Measurements from ENCODE around the gene UBE2I. TPM values are rescaled to one million over a fixed set of nuclear protein-coding genes. Genes with fewer than 3 reads are reported as not detected.
A peak's percentile ranks its signal among the peaks of the same experiment; 100 is the strongest.

Gene UBE2I
- total RNA-seq, 6 experiments from 2014 or later = 25.0 to 48.0 (median 39.3) TPM

- no peak overlapping the region for H3K4me3 ChIP-seq
- no peak for DNase-seq
- no peaks in the 10 kb centered on the region for H3K27me3 ChIP-seq
- ATAC-seq = no peak
- intact Hi-C loops (cut with DNase I) = no loop called here
- WGBS (ENCODE audit: insufficient coverage, low coverage, low lambda C conversion rate, missing lambda C conversion rate) = 42% methylated on average over 11 of the region's 40 CpGs
- no peak for TF ChIP-seq POLR2A (IDR thresholded peaks at IDR 0.05)
- TF ChIP-seq, protein P1, sequence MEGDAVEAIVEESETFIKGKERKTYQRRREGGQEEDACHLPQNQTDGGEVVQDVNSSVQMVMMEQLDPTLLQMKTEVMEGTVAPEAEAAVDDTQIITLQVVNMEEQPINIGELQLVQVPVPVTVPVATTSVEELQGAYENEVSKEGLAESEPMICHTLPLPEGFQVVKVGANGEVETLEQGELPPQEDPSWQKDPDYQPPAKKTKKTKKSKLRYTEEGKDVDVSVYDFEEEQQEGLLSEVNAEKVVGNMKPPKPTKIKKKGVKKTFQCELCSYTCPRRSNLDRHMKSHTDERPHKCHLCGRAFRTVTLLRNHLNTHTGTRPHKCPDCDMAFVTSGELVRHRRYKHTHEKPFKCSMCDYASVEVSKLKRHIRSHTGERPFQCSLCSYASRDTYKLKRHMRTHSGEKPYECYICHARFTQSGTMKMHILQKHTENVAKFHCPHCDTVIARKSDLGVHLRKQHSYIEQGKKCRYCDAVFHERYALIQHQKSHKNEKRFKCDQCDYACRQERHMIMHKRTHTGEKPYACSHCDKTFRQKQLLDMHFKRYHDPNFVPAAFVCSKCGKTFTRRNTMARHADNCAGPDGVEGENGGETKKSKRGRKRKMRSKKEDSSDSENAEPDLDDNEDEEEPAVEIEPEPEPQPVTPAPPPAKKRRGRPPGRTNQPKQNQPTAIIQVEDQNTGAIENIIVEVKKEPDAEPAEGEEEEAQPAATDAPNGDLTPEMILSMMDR (IDR thresholded peaks at IDR 0.05) = no peak
- H3K27ac ChIP-seq = no peak overlapping the region
- H3K36me3 ChIP-seq = no peaks in the 10 kb centered on the region
- H3K9me3 ChIP-seq = no peaks in the 10 kb centered on the region
- peaks cover 0 to 17% (median 2%) of the 10 kb centered on the region in 4 donors for H3K4me1 ChIP-seq
These were observed 21.3 kb upstream of the UBE2I start for GRCh38 chr16:1287982-1288670.

DNA sequence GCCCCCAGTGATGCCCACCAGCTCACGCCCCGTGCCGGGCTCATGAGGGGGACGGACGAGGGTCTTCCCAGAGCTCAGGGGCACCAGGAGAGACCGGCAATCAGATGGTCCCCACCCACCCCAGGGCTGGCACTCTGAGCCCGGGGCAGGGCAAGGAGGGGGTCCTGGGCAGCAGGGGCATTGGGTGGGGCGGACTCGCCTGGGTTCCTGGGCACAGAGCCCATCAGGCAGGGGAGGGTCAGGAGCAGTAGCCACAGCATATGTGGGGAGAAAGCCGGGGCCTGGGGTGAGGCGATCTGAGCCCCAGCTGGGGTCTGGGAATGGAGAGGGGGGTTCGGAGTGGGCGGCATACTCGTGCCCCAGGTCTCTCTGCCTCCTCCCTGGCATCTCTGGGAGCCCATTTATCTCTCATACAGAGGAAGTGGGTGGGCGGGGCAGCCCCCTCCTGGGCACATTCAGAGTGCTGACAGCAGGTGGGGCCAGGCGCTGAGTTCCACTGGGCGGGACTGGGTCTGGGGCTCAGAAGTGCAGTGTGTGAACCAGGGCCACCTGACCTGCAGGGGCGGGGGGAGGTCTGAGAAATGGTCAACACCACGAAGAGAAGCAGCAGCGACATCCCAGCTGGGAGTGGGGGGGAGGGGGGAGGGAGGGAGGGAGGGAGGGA lies 20.5 kb upstream of the UBE2I start:
- TF ChIP-seq, protein P1 (IDR thresholded peaks at IDR 0.05) = no peak
- no peak for TF ChIP-seq POLR2A (IDR thresholded peaks at IDR 0.05)
- DNase-seq = no peak
- H3K9me3 ChIP-seq = no peaks in the 10 kb centered on the region
- 41% methylated on average over 5 of the region's 20 CpGs for WGBS (ENCODE audit: insufficient coverage, low coverage, low lambda C conversion rate, missing lambda C conversion rate)
- no peak for ATAC-seq
- intact Hi-C loops (cut with DNase I) = no loop called here
- no peak overlapping the region for H3K27ac ChIP-seq
- no peaks in the 10 kb centered on the region for H3K36me3 ChIP-seq
- H3K4me1 ChIP-seq = peaks cover 0 to 17% (median 2%) of the 10 kb centered on the region in 4 donors
- no peak overlapping the region for H3K4me3 ChIP-seq
- H3K27me3 ChIP-seq = no peaks in the 10 kb centered on the region

DNA sequence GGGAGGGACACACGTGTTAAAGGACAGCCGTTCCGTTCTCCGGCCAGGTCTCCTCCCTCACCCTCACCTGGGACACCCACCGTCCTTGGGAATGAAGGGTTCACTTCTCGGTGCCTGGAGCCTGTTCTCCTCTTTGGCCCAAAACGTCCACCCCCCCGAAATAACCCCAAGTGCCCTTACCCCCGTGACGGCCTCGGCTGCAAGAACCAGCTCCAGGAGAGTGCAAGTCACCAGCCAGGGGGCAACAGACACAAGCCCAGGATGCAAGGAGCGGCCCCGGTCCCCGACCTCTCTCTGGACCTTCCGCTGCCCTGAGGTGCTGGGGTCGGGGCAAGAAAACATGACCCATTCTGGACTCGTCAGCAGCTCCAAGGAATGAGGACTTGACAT lies 20.0 kb upstream of the UBE2I start:
- ATAC-seq = no peak
- no peak for DNase-seq
- no CpG with 5 or more reads among the region's 17 CpGs for WGBS (ENCODE audit: insufficient coverage, low coverage, low lambda C conversion rate, missing lambda C conversion rate)
- Histone ChIP-seq H3K27ac (no peak overlapping the region), H3K4me3 (no peak overlapping the region), H3K36me3 (no peaks in the 10 kb centered on the region), H3K27me3 (no peaks in the 10 kb centered on the region), H3K9me3 (no peaks in the 10 kb centered on the region), H3K4me1 (peaks cover 0 to 17% (median 2%) of the 10 kb centered on the region in 4 donors)
- TF ChIP-seq, protein P1 (IDR thresholded peaks at IDR 0.05) = no peak
- TF ChIP-seq POLR2A (IDR thresholded peaks at IDR 0.05) = no peak
- intact Hi-C loops (cut with DNase I) = no loop called here

GRCh38 chr16:1290063-1290501 lies 19.4 kb upstream of the UBE2I start:
- intact Hi-C loops (cut with DNase I) = no loop called here
- 20% methylated on average over 8 of the region's 22 CpGs for WGBS (ENCODE audit: insufficient coverage, low coverage, low lambda C conversion rate, missing lambda C conversion rate)
- Histone ChIP-seq H3K9me3 (no peaks in the 10 kb centered on the region), H3K4me1 (peaks cover 0 to 17% (median 2%) of the 10 kb centered on the region in 4 donors), H3K36me3 (no peaks in the 10 kb centered on the region), H3K4me3 (no peak overlapping the region), H3K27me3 (no peaks in the 10 kb centered on the region), H3K27ac (no peak overlapping the region)
- DNase-seq (no peak), ATAC-seq (peak in 2 of 4 donors; percentile 6 to 8)
- TF ChIP-seq, protein P1 (IDR thresholded peaks at IDR 0.05) = no peak
- no peak for TF ChIP-seq POLR2A (IDR thresholded peaks at IDR 0.05)
